Panc1 (cell line): ENCODE measurements around the gene SRP54.

ENCODE experiments used
- POLR2AphosphoS5 ChIP-seq: IDR thresholded peaks from 2 replicates; pipeline ENCODE4 v1.6.1; 2012; ENCODE audit warnings: mild to moderate bottlenecking, low read depth, low read length, moderate library complexity
- SIN3A ChIP-seq: IDR thresholded peaks from 2 replicates; pipeline ENCODE4 v1.6.1; 2012; ENCODE audit warnings: low read depth, mild to moderate bottlenecking, low read length, moderate library complexity, borderline replicate concordance; ENCODE audit not compliant: insufficient read depth
- TCF7L2 ChIP-seq: IDR thresholded peaks from 2 replicates; pipeline ENCODE4 v1.6.1; 2011; ENCODE audit warnings: mild to moderate bottlenecking, low read depth, low read length, inconsistent platforms
- TF ChIP-seq, protein P1 (sequence below): fragments of 450-650 bp; IDR thresholded peaks from 2 replicates; pipeline ENCODE4 v1.5.1; 2017; ENCODE audit warnings: mild to moderate bottlenecking
- TF ChIP-seq, protein P2 (sequence below), 2 experiments: IDR thresholded peaks; 2 replicates each; pipeline ENCODE4 v1.6.1; 2011 to 2012; ENCODE audit warnings: low read depth in 2 of 2, control low read depth in 1 of 2, low read length in 1 of 2, mild to moderate bottlenecking in 1 of 2, moderate library complexity in 1 of 2; ENCODE audit not compliant: insufficient read depth in 1 of 2

- TF ChIP-seq, protein P1, sequence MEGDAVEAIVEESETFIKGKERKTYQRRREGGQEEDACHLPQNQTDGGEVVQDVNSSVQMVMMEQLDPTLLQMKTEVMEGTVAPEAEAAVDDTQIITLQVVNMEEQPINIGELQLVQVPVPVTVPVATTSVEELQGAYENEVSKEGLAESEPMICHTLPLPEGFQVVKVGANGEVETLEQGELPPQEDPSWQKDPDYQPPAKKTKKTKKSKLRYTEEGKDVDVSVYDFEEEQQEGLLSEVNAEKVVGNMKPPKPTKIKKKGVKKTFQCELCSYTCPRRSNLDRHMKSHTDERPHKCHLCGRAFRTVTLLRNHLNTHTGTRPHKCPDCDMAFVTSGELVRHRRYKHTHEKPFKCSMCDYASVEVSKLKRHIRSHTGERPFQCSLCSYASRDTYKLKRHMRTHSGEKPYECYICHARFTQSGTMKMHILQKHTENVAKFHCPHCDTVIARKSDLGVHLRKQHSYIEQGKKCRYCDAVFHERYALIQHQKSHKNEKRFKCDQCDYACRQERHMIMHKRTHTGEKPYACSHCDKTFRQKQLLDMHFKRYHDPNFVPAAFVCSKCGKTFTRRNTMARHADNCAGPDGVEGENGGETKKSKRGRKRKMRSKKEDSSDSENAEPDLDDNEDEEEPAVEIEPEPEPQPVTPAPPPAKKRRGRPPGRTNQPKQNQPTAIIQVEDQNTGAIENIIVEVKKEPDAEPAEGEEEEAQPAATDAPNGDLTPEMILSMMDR: no peak
- TF ChIP-seq, protein P2, sequence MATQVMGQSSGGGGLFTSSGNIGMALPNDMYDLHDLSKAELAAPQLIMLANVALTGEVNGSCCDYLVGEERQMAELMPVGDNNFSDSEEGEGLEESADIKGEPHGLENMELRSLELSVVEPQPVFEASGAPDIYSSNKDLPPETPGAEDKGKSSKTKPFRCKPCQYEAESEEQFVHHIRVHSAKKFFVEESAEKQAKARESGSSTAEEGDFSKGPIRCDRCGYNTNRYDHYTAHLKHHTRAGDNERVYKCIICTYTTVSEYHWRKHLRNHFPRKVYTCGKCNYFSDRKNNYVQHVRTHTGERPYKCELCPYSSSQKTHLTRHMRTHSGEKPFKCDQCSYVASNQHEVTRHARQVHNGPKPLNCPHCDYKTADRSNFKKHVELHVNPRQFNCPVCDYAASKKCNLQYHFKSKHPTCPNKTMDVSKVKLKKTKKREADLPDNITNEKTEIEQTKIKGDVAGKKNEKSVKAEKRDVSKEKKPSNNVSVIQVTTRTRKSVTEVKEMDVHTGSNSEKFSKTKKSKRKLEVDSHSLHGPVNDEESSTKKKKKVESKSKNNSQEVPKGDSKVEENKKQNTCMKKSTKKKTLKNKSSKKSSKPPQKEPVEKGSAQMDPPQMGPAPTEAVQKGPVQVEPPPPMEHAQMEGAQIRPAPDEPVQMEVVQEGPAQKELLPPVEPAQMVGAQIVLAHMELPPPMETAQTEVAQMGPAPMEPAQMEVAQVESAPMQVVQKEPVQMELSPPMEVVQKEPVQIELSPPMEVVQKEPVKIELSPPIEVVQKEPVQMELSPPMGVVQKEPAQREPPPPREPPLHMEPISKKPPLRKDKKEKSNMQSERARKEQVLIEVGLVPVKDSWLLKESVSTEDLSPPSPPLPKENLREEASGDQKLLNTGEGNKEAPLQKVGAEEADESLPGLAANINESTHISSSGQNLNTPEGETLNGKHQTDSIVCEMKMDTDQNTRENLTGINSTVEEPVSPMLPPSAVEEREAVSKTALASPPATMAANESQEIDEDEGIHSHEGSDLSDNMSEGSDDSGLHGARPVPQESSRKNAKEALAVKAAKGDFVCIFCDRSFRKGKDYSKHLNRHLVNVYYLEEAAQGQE (IDR thresholded peaks at IDR 0.05; ENCODE audit: insufficient read depth in 1 of 2, low read depth in 2 of 2, low read length in 1 of 2): no peak
- TF ChIP-seq POLR2AphosphoS5 (no peak), SIN3A (no peak), TCF7L2 (no peak)
These were observed 38.0 kb upstream of the SRP54 start for GRCh38 chr14:34944744-34945143.
